ENCODE results near the gene SLC6A13. TPM values are rescaled to one million over a fixed set of nuclear protein-coding genes. Genes with fewer than 3 reads are reported as not detected.
A peak's percentile ranks its signal among the peaks of the same experiment; 100 is the strongest.

Gene SLC6A13
- total and polyA plus RNA-seq, 2 of the 8 experiments (the other 6 are each of a cell fraction or from before 2014, with no cell fraction given) = 0.03 TPM; not detected in 1

DNA sequence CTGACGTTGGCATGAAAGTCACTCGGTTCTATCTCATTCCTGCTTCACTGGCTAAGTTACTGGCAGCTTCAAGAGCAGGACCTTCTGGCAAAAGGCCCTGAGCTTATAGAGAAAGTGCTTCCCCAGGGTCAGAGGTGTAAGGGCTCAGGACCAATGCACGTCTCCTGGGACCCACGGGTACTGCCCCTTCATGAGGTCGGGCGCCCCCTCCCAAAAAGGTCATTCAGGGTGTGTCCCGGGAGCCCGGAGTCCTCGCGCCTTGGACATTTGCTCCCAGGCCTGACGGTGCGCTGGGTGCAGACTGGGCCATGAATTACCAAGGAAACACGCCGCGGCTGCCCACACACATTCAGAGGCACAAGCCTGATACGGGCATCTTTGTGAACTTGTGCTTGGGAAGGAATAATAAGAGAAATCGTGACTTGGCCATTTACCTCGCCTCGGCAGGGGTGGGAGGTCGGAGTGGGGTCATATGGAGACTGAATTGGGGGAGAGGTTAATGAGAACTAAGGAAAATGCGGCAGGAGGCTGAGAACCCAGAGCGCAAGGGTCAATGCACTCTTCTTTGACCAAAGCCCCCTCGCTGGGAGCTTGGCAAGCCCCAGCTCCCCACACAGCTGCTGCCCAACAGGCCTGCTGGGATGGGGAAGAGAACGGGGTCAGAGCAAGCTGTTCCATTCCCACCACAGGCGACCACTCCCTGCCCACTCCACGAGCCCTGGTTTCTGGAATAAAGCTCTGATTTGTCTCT, 33.0 kb downstream of the SLC6A13 start:
- no peak overlapping the region for H3K9ac ChIP-seq (replicated peaks in 1 of 4; ENCODE audit: extremely low read depth in 1 of 4, low read depth in 3 of 4, low read length in 3 of 4)
- no peak overlapping the region for H3K23ac ChIP-seq (ENCODE audit: insufficient read length)
- no peaks in the 10 kb centered on the region for H3K79me2 ChIP-seq (ENCODE audit: control insufficient read depth in 1 of 2, insufficient read depth in 2 of 2, low read length in 2 of 2)
- no peak overlapping the region for H3K14ac ChIP-seq (ENCODE audit: insufficient read length)
- no peak overlapping the region for H4K5ac ChIP-seq (ENCODE audit: insufficient read length, low read depth, low read length)
- no peak overlapping the region for H2BK20ac ChIP-seq (ENCODE audit: low read length)
- CTCF ChIA-PET (ENCODE audit: partially characterized antibody) = interaction anchor here (1.6 to 8.6 kb wide), 2 partner anchors 10 to 40 kb away, joined by 3 to 101 read pairs; no protein-coding TSS in a partner anchor
- DNase-seq (ENCODE audit: low read depth in 1 of 2, low spot score in 2 of 2) = no peak
- H3K4ac ChIP-seq (replicated peaks; ENCODE audit: insufficient read length, low read depth, low read length) = no peak overlapping the region
- TF ChIP-seq CHD1 (IDR thresholded peaks at IDR 0.05; ENCODE audit: low read depth, low read length) = no peak
- no peak for TF ChIP-seq RXRA (IDR thresholded peaks at IDR 0.05; ENCODE audit: insufficient read depth, low read depth, low read length)
- no peak for TF ChIP-seq BACH1 (IDR thresholded peaks at IDR 0.05; ENCODE audit: low read length)
- TF ChIP-seq SP4 (IDR thresholded peaks at IDR 0.05; ENCODE audit: low read length) = no peak
- TF ChIP-seq, protein P1, sequence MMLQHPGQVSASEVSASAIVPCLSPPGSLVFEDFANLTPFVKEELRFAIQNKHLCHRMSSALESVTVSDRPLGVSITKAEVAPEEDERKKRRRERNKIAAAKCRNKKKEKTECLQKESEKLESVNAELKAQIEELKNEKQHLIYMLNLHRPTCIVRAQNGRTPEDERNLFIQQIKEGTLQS (IDR thresholded peaks at IDR 0.05; ENCODE audit: insufficient read depth, low read depth, low read length) = no peak
- TF ChIP-seq GABPA (IDR thresholded peaks at IDR 0.05; ENCODE audit: borderline replicate concordance, insufficient read depth, low read length) = no peak
- no peak for TF ChIP-seq ZNF274 (IDR thresholded peaks at IDR 0.05; ENCODE audit: borderline replicate concordance, extremely low read depth, low read length)
- TF ChIP-seq KDM1A (IDR thresholded peaks at IDR 0.05; ENCODE audit: borderline replicate concordance, low read length) = no peak
- H2AK5ac ChIP-seq (ENCODE audit: low read depth, low read length) = no peak overlapping the region
- no peak overlapping the region for H3K4me3 ChIP-seq (ENCODE audit: extremely low read depth in 1 of 4, insufficient read depth in 2 of 4, low read depth in 3 of 4, low read length in 4 of 4)
- no peak for FAIRE-seq
- H2BK5ac ChIP-seq (ENCODE audit: low read depth, low read length) = no peak overlapping the region
- POLR2A ChIA-PET (ENCODE audit: partially characterized antibody) = no interaction called here
- no peak overlapping the region for H3K18ac ChIP-seq (ENCODE audit: extremely low read depth, low read length)
- H3K23me2 ChIP-seq (ENCODE audit: low read depth, low read length) = no peaks in the 10 kb centered on the region
- peak overlapping the region; percentile 76; the same call in 1 of the 2 replicates for H4K8ac ChIP-seq (ENCODE audit: extremely low read depth, insufficient read depth, low read length)
- no peak overlapping the region for H3K4me2 ChIP-seq (ENCODE audit: insufficient read depth in 1 of 2, low read depth in 2 of 2, low read length in 2 of 2)
- H3K79me1 ChIP-seq (ENCODE audit: low read depth, low read length) = no peaks in the 10 kb centered on the region
- H3K56ac ChIP-seq (replicated peaks; ENCODE audit: insufficient read length, low read depth, low read length) = no peak overlapping the region
- H2AFZ ChIP-seq (ENCODE audit: low read length) = no peak overlapping the region
- peaks cover 0 to 14% (median 5%) of the 10 kb centered on the region in 4 experiments; a peak in 5 of 7 replicates for H3K4me1 ChIP-seq (replicated peaks in 1 of 4; ENCODE audit: control insufficient read depth in 3 of 4, insufficient read depth in 4 of 4, low read length in 3 of 4)
- peaks cover 0 to 2% (median 0%) of the 10 kb centered on the region in 4 experiments; a peak in 3 of 7 replicates for H3K27me3 ChIP-seq (replicated peaks in 1 of 4; ENCODE audit: control insufficient read depth in 3 of 4, extremely low read depth in 1 of 4, insufficient read depth in 3 of 4, low read length in 3 of 4)
- H4K91ac ChIP-seq (replicated peaks; ENCODE audit: insufficient read length, low read length) = no peak overlapping the region
- WGBS, 2 experiments (ENCODE audit: extremely low coverage in 1 of 2, insufficient coverage in 1 of 2, insufficient read length in 1 of 2, insufficient replicate concordance in 2 of 2, low coverage in 1 of 2, low lambda C conversion rate in 2 of 2, missing lambda C conversion rate in 1 of 2) = 82% methylated on average over 26 of the region's 26 CpGs; no CpG with 5 or more reads in 1 of the 2 experiments
- no peak overlapping the region for H2BK120ac ChIP-seq (replicated peaks; ENCODE audit: low read depth, low read length)
- H3K27ac ChIP-seq (ENCODE audit: low read depth, low read length) = no peak overlapping the region
- no peaks in the 10 kb centered on the region for H3K36me3 ChIP-seq (ENCODE audit: control insufficient read depth in 2 of 4, insufficient read depth in 4 of 4, low read length in 3 of 4)
- peak overlapping the region; percentile 50; the same call in 1 of the 2 replicates for H2BK12ac ChIP-seq (ENCODE audit: low read depth, low read length)
- no peaks in the 10 kb centered on the region for H4K20me1 ChIP-seq (replicated peaks in 1 of 2; ENCODE audit: control insufficient read depth in 1 of 2, insufficient read depth in 2 of 2, low read length in 2 of 2)
- no peak overlapping the region for H2BK15ac ChIP-seq (ENCODE audit: low read length)
- no peaks in the 10 kb centered on the region for H3K9me3 ChIP-seq (ENCODE audit: insufficient read depth in 2 of 2, low read depth in 1 of 2, low read length in 1 of 2)
